Erythroblast (primary cell): ENCODE data around the gene UVSSA.

Experiments
- GATA1 ChIP-seq: IDR thresholded peaks from 2 replicates; pipeline ENCODE4 v1.6.1; 2011; ENCODE audit warnings: low read depth, mild to moderate bottlenecking, control low read depth, low read length, moderate library complexity
- POLR2A ChIP-seq: IDR thresholded peaks from 2 replicates; pipeline ENCODE4 v1.6.1; 2011; ENCODE audit warnings: mild to moderate bottlenecking, low read length

DNA sequence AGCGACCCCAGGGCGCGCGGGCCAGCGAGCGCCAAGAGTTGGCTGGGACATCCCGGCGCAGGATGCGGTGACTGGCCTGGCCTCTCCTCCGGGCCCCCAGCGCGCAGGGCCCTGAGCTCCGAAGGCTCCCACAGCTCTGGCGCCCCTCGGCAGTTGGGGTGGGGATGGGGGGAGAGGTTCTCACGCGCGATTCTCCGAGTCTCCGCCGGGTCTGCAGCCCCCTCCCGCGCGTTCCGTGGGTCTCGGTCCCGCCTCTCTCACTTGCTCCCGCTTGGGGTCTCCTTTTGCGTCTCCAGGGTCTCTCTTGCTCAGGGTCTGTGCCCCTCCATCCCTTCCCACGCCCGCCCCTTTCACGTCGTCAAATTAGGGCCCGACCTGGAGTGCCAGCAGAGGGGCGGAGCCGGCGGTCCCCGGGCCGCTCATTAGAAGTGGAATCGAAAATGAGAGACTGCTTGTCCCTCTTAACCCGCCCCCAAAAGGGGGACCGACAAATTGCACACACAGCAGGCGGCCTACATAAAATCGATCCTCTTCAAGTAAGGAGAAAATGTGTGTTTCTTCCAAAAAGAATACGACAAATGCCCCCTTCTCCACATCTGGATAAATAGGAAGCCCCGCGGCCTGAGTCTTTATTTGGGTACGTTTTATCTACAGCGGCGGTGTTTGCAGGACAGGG lies 60.1 kb downstream of the UVSSA start:
- TF ChIP-seq POLR2A = no peak
- TF ChIP-seq GATA1 = no peak
